Measurements from ENCODE around the gene WASL. TPM values are rescaled to one million over a fixed set of nuclear protein-coding genes. Genes with fewer than 3 reads are reported as not detected.
"Not testable (repeated sequence)": the region's sequence is repeated elsewhere in the genome, so short reads cannot be mapped to it uniquely, and the experiment has no call there.

The WASL gene
- polyA plus RNA-seq (2013, experiment 1 of 4) = 40.0 TPM
- 38.6 TPM for polyA plus RNA-seq (2013, experiment 2 of 4)
- polyA plus RNA-seq (2013, experiment 3 of 4) = 29.8 TPM
- 30.6 TPM for polyA plus RNA-seq (2013, experiment 4 of 4)

- Histone ChIP-seq H3K4me3 (ENCODE audit: insufficient read depth, low read depth, low read length) (peak within 1 kb of the TSS; percentile 92), H3K27ac (ENCODE audit: insufficient read depth, low read depth, low read length, poor library complexity, severe bottlenecking) (peak within 1 kb of the TSS; percentile 92), H3K36me3 (ENCODE audit: control insufficient read depth, insufficient read depth, low read length) (no peaks in the 10 kb centered on the region), H3K4me1 (ENCODE audit: control insufficient read depth, insufficient read depth, low read length) (peaks cover 8% of the 10 kb centered on the region), H3K27me3 (ENCODE audit: control insufficient read depth, insufficient read depth, low read length, poor library complexity, severe bottlenecking) (no peaks in the 10 kb centered on the region), H3K9me3 (ENCODE audit: control insufficient read depth, low read length) (no peaks in the 10 kb centered on the region)
- WGBS, 2 experiments = 0% methylated on average over 93 of the region's 93 CpGs
Observed at GRCh38 chr7:123748734-123749536, at the start of gene WASL. WASL (minus strand) TSS chr7:123749003; CDS start chr7:123748734, 269 bp downstream.

- H3K27ac ChIP-seq (ENCODE audit: insufficient read depth, low read depth, low read length, poor library complexity, severe bottlenecking) = no peak overlapping the region
- 47 to 50% methylated on average over 2 of the region's 2 CpGs for WGBS, 2 experiments
Observed at GRCh38 chr7:123797673-123798531, 49.1 kb upstream of the WASL start.

GRCh38 chr7:123796568-123796967 lies 47.8 kb upstream of the WASL start:
- Histone ChIP-seq H3K4me1 (ENCODE audit: control insufficient read depth, insufficient read depth, low read length) (no peaks in the 10 kb centered on the region), H3K27me3 (ENCODE audit: control insufficient read depth, insufficient read depth, low read length, poor library complexity, severe bottlenecking) (no peaks in the 10 kb centered on the region), H3K36me3 (ENCODE audit: control insufficient read depth, insufficient read depth, low read length) (no peaks in the 10 kb centered on the region), H3K9me3 (ENCODE audit: control insufficient read depth, low read length) (no peaks in the 10 kb centered on the region), H3K27ac (ENCODE audit: insufficient read depth, low read depth, low read length, poor library complexity, severe bottlenecking) (no peak overlapping the region), H3K4me3 (ENCODE audit: insufficient read depth, low read depth, low read length) (no peak overlapping the region)
- WGBS, 2 experiments = 83% methylated on average over 1 of the region's 1 CpG; no CpG with 5 or more reads in 1 of the 2 experiments

More at GRCh38 chr7:123797673-123798531, 49.1 kb upstream of the WASL start:
- H3K4me1 ChIP-seq (ENCODE audit: control insufficient read depth, insufficient read depth, low read length) = no peaks in the 10 kb centered on the region
- H3K36me3 ChIP-seq (ENCODE audit: control insufficient read depth, insufficient read depth, low read length) = no peaks in the 10 kb centered on the region
- no peak overlapping the region for H3K4me3 ChIP-seq (ENCODE audit: insufficient read depth, low read depth, low read length)
- no peaks in the 10 kb centered on the region for H3K9me3 ChIP-seq (ENCODE audit: control insufficient read depth, low read length)
- H3K27me3 ChIP-seq (ENCODE audit: control insufficient read depth, insufficient read depth, low read length, poor library complexity, severe bottlenecking) = no peaks in the 10 kb centered on the region

- H3K4me1 ChIP-seq (ENCODE audit: control insufficient read depth, insufficient read depth, low read length) = no peaks in the 10 kb centered on the region
- H3K27ac ChIP-seq (ENCODE audit: insufficient read depth, low read depth, low read length, poor library complexity, severe bottlenecking) = no peak overlapping the region
- no peaks in the 10 kb centered on the region for H3K36me3 ChIP-seq (ENCODE audit: control insufficient read depth, insufficient read depth, low read length)
- no peak overlapping the region for H3K4me3 ChIP-seq (ENCODE audit: insufficient read depth, low read depth, low read length)
- H3K9me3 ChIP-seq (ENCODE audit: control insufficient read depth, low read length) = no peaks in the 10 kb centered on the region
- WGBS, 2 experiments = 75 to 85% methylated on average over 1 of the region's 1 CpG
- no peaks in the 10 kb centered on the region for H3K27me3 ChIP-seq (ENCODE audit: control insufficient read depth, insufficient read depth, low read length, poor library complexity, severe bottlenecking)
Observed at GRCh38 chr7:123795917-123796316, 47.1 kb upstream of the WASL start.

GRCh38 chr7:123795116-123795515 lies 46.3 kb upstream of the WASL start:
- not testable (repeated sequence) for H3K9me3 ChIP-seq (ENCODE audit: control insufficient read depth, low read length); H3K4me3 ChIP-seq (ENCODE audit: insufficient read depth, low read depth, low read length); H3K27ac ChIP-seq (ENCODE audit: insufficient read depth, low read depth, low read length, poor library complexity, severe bottlenecking); H3K27me3 ChIP-seq (ENCODE audit: control insufficient read depth, insufficient read depth, low read length, poor library complexity, severe bottlenecking); H3K4me1 ChIP-seq (ENCODE audit: control insufficient read depth, insufficient read depth, low read length); H3K36me3 ChIP-seq (ENCODE audit: control insufficient read depth, insufficient read depth, low read length)
- 90 to 100% methylated on average over 1 of the region's 1 CpG for WGBS, 2 experiments

- WGBS, 2 experiments = 80 to 89% methylated on average over 1 of the region's 1 CpG
- Histone ChIP-seq H3K27ac (ENCODE audit: insufficient read depth, low read depth, low read length, poor library complexity, severe bottlenecking) (no peak overlapping the region), H3K27me3 (ENCODE audit: control insufficient read depth, insufficient read depth, low read length, poor library complexity, severe bottlenecking) (no peaks in the 10 kb centered on the region), H3K9me3 (ENCODE audit: control insufficient read depth, low read length) (no peaks in the 10 kb centered on the region), H3K4me1 (ENCODE audit: control insufficient read depth, insufficient read depth, low read length) (no peaks in the 10 kb centered on the region), H3K4me3 (ENCODE audit: insufficient read depth, low read depth, low read length) (no peak overlapping the region), H3K36me3 (ENCODE audit: control insufficient read depth, insufficient read depth, low read length) (no peaks in the 10 kb centered on the region)
Observed at GRCh38 chr7:123792547-123792946, 43.7 kb upstream of the WASL start.

GRCh38 chr7:123791001-123791400 lies 42.2 kb upstream of the WASL start:
- 90 to 93% methylated on average over 5 of the region's 5 CpGs for WGBS, 2 experiments

GRCh38 chr7:123789817-123790216 lies 41.0 kb upstream of the WASL start:
- 93% methylated on average over 3 of the region's 3 CpGs for WGBS, 2 experiments
- H3K36me3 ChIP-seq (ENCODE audit: control insufficient read depth, insufficient read depth, low read length) = no peaks in the 10 kb centered on the region
- H3K9me3 ChIP-seq (ENCODE audit: control insufficient read depth, low read length) = no peaks in the 10 kb centered on the region
- no peak overlapping the region for H3K4me3 ChIP-seq (ENCODE audit: insufficient read depth, low read depth, low read length)
- H3K4me1 ChIP-seq (ENCODE audit: control insufficient read depth, insufficient read depth, low read length) = no peaks in the 10 kb centered on the region
- no peaks in the 10 kb centered on the region for H3K27me3 ChIP-seq (ENCODE audit: control insufficient read depth, insufficient read depth, low read length, poor library complexity, severe bottlenecking)
- H3K27ac ChIP-seq (ENCODE audit: insufficient read depth, low read depth, low read length, poor library complexity, severe bottlenecking) = no peak overlapping the region

More at GRCh38 chr7:123791001-123791400, 42.2 kb upstream of the WASL start:
- H3K4me1 ChIP-seq (ENCODE audit: control insufficient read depth, insufficient read depth, low read length) = no peaks in the 10 kb centered on the region
- H3K9me3 ChIP-seq (ENCODE audit: control insufficient read depth, low read length) = no peaks in the 10 kb centered on the region
- H3K4me3 ChIP-seq (ENCODE audit: insufficient read depth, low read depth, low read length) = no peak overlapping the region
- H3K36me3 ChIP-seq (ENCODE audit: control insufficient read depth, insufficient read depth, low read length) = no peaks in the 10 kb centered on the region
- no peak overlapping the region for H3K27ac ChIP-seq (ENCODE audit: insufficient read depth, low read depth, low read length, poor library complexity, severe bottlenecking)
- H3K27me3 ChIP-seq (ENCODE audit: control insufficient read depth, insufficient read depth, low read length, poor library complexity, severe bottlenecking) = no peaks in the 10 kb centered on the region

GRCh38 chr7:123789206-123789784 lies 40.5 kb upstream of the WASL start:
- no peaks in the 10 kb centered on the region for H3K27me3 ChIP-seq (ENCODE audit: control insufficient read depth, insufficient read depth, low read length, poor library complexity, severe bottlenecking)
- no peaks in the 10 kb centered on the region for H3K36me3 ChIP-seq (ENCODE audit: control insufficient read depth, insufficient read depth, low read length)
- H3K9me3 ChIP-seq (ENCODE audit: control insufficient read depth, low read length) = no peaks in the 10 kb centered on the region
- WGBS, 2 experiments = 94 to 96% methylated on average over 3 of the region's 4 CpGs
- no peak overlapping the region for H3K4me3 ChIP-seq (ENCODE audit: insufficient read depth, low read depth, low read length)
- H3K4me1 ChIP-seq (ENCODE audit: control insufficient read depth, insufficient read depth, low read length) = no peaks in the 10 kb centered on the region
- no peak overlapping the region for H3K27ac ChIP-seq (ENCODE audit: insufficient read depth, low read depth, low read length, poor library complexity, severe bottlenecking)

- H3K27ac ChIP-seq (ENCODE audit: insufficient read depth, low read depth, low read length, poor library complexity, severe bottlenecking) = no peak overlapping the region
- no peak overlapping the region for H3K4me3 ChIP-seq (ENCODE audit: insufficient read depth, low read depth, low read length)
- no peaks in the 10 kb centered on the region for H3K4me1 ChIP-seq (ENCODE audit: control insufficient read depth, insufficient read depth, low read length)
- H3K36me3 ChIP-seq (ENCODE audit: control insufficient read depth, insufficient read depth, low read length) = no peaks in the 10 kb centered on the region
- no peaks in the 10 kb centered on the region for H3K27me3 ChIP-seq (ENCODE audit: control insufficient read depth, insufficient read depth, low read length, poor library complexity, severe bottlenecking)
- H3K9me3 ChIP-seq (ENCODE audit: control insufficient read depth, low read length) = no peaks in the 10 kb centered on the region
- WGBS, 2 experiments = 96 to 100% methylated on average over 1 to 2 of the region's 2 CpGs
Observed at GRCh38 chr7:123788584-123788983, 39.8 kb upstream of the WASL start.
